Stimulated activated naive B cell treated with anti-CD40 and anti-IgM and Interleukin-4, amounts not matched to agents 10 μg/mL and 1 μg/mL and 100 μg/mL, for 72 hours (primary cell): ENCODE measurements around the gene NSF.
A peak's percentile ranks its signal among the peaks of the same experiment; 100 is the strongest.
"Not testable (repeated sequence)": the region's sequence is repeated elsewhere in the genome, so short reads cannot be mapped to it uniquely, and the experiment has no call there.

Source experiments
- ATAC-seq, 2 donors: fragments of 150-1000 bp; cut with Tn5 transposase; replicated peaks; 2 replicates each; pipeline ENCODE4 v1.10.0; 2021; ENCODE audit warnings: moderate library complexity in 1 of 2
- DNase-seq: peaks from one replicate; pipeline ENCODE4 v3.0.0; 2021
- H3K27ac Mint-ChIP-seq: one replicate; pipeline ENCODE4 v1.8.0; 2022; ENCODE audit warnings: mild to moderate bottlenecking, mixed read lengths
- H3K27me3 Mint-ChIP-seq, 2 donors: one replicate each; pipeline ENCODE4 v1.8.0; 2022; ENCODE audit warnings: mixed read lengths in 2 of 2
- H3K36me3 Mint-ChIP-seq, 2 donors: one replicate each; pipeline ENCODE4 v1.8.0; 2022; ENCODE audit warnings: mixed read lengths in 2 of 2, mild to moderate bottlenecking in 1 of 2
- H3K4me1 Mint-ChIP-seq, 2 donors: one replicate each; pipeline ENCODE4 v1.8.0; 2022; ENCODE audit warnings: mixed read lengths in 2 of 2, mild to moderate bottlenecking in 1 of 2
- H3K4me3 Mint-ChIP-seq, 2 donors: one replicate each; pipeline ENCODE4 v1.8.0; 2022; ENCODE audit warnings: mild to moderate bottlenecking in 2 of 2, mixed read lengths in 2 of 2, moderate library complexity in 1 of 2
- H3K9me3 Mint-ChIP-seq, 2 donors: one replicate each; pipeline ENCODE4 v1.8.0; 2022; ENCODE audit warnings: mixed read lengths in 2 of 2, mild to moderate bottlenecking in 1 of 2

The NSF gene

GRCh38 chr17:46741122-46741730 is 150.8 kb downstream of the NSF start:
- DNase-seq (no peak), ATAC-seq (no peak)
- no peaks in the 10 kb centered on the region for H3K9me3 Mint-ChIP-seq
- peaks cover 48 to 52% of the 10 kb centered on the region in 2 donors for H3K36me3 Mint-ChIP-seq
- H3K27me3 Mint-ChIP-seq = no peaks in the 10 kb centered on the region
- peaks cover 15 to 40% of the 10 kb centered on the region in 2 donors for H3K4me1 Mint-ChIP-seq
- H3K27ac Mint-ChIP-seq = no peak overlapping the region
- no peak overlapping the region for H3K4me3 Mint-ChIP-seq

GRCh38 chr17:46742565-46743270 is 152.2 kb downstream of the NSF start:
- Mint-ChIP-seq H3K27me3 (no peaks in the 10 kb centered on the region), H3K4me1 (peaks cover 7 to 25% of the 10 kb centered on the region in 2 donors), H3K4me3 (no peak overlapping the region), H3K9me3 (no peaks in the 10 kb centered on the region), H3K36me3 (peaks cover 45 to 56% of the 10 kb centered on the region in 2 donors), H3K27ac (no peak overlapping the region)
- DNase-seq (no peak), ATAC-seq (no peak)

DNA sequence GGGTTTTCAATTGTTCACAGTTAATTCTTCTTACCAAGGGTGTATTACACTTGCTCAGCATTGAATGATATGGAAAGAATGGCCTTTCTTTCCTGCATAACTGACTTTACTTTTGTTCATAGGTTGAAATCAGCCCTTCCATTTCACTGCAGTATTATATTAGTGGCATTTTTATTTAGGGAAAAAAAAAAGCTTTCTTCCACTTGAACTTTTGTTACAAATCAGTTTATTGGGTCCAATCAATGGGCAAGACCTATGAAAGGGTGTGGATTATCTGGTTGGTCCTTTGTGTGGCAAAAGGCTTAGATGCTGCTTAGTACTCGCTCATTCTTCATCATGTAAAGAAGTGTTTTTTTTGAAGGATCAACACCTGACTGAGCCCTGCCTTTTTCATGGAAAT is 154.0 kb downstream of the NSF start:
- Mint-ChIP-seq H3K27ac (no peak overlapping the region), H3K9me3 (no peaks in the 10 kb centered on the region), H3K36me3 (peaks cover 47 to 66% of the 10 kb centered on the region in 2 donors), H3K4me3 (no peak overlapping the region), H3K4me1 (peaks cover 17 to 38% of the 10 kb centered on the region in 2 donors), H3K27me3 (no peaks in the 10 kb centered on the region)
- DNase-seq (no peak), ATAC-seq (no peak)

DNA sequence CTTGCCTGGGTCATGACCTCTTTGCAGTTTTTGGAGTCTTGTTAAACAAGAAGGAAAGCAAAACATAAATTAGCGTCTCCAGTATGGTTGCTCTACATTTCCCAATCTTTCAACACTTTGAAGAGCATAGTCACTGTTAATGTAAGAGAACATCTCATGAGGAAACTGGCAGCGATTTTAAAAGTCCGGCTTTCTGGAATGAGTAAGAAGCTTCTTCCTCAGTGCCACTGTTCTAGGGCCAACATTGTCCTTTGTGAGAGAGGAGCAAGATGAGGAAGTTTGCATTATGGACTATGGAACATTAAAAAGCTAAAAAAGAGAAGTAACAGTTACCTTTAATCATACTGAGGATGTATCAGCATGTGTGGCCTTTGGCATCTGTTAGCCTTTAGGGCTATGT is 154.9 kb downstream of the NSF start:
- DNase-seq (no peak), ATAC-seq (no peak)
- no peaks in the 10 kb centered on the region for H3K9me3 Mint-ChIP-seq
- H3K27me3 Mint-ChIP-seq = no peaks in the 10 kb centered on the region
- H3K4me3 Mint-ChIP-seq = no peak overlapping the region
- peaks cover 15 to 41% of the 10 kb centered on the region in 2 donors for H3K4me1 Mint-ChIP-seq
- peaks cover 49 to 68% of the 10 kb centered on the region in 2 donors for H3K36me3 Mint-ChIP-seq
- no peak overlapping the region for H3K27ac Mint-ChIP-seq

- DNase-seq = no peak
- H3K4me1 Mint-ChIP-seq = peaks cover 10 to 18% of the 10 kb centered on the region in 2 donors
- H3K36me3 Mint-ChIP-seq = peaks cover 24 to 63% of the 10 kb centered on the region in 2 donors
- ATAC-seq = no peak
- H3K4me3 Mint-ChIP-seq = no peak overlapping the region
- H3K27ac Mint-ChIP-seq = no peak overlapping the region
- H3K27me3 Mint-ChIP-seq = no peaks in the 10 kb centered on the region
- H3K9me3 Mint-ChIP-seq = no peaks in the 10 kb centered on the region
These were observed 161.0 kb downstream of the NSF start for GRCh38 chr17:46751425-46751824.

GRCh38 chr17:46753776-46754175 is 163.3 kb downstream of the NSF start:
- peaks cover 28 to 53% of the 10 kb centered on the region in 2 donors for H3K36me3 Mint-ChIP-seq
- no peak for ATAC-seq

GRCh38 chr17:46756081-46756735 is 165.7 kb downstream of the NSF start:
- Mint-ChIP-seq H3K27ac (no peak overlapping the region), H3K9me3 (no peaks in the 10 kb centered on the region), H3K4me3 (no peak overlapping the region), H3K36me3 (peaks cover 27 to 50% of the 10 kb centered on the region in 2 donors), H3K27me3 (no peaks in the 10 kb centered on the region), H3K4me1 (no peaks in the 10 kb centered on the region)
- DNase-seq = no peak
- ATAC-seq = no peak

More at GRCh38 chr17:46753776-46754175, 163.3 kb downstream of the NSF start:
- DNase-seq = no peak
- no peak overlapping the region for H3K4me3 Mint-ChIP-seq
- H3K27ac Mint-ChIP-seq = no peak overlapping the region
- peaks cover 3 to 10% of the 10 kb centered on the region in 2 donors for H3K4me1 Mint-ChIP-seq
- no peaks in the 10 kb centered on the region for H3K27me3 Mint-ChIP-seq
- H3K9me3 Mint-ChIP-seq = no peaks in the 10 kb centered on the region

DNA sequence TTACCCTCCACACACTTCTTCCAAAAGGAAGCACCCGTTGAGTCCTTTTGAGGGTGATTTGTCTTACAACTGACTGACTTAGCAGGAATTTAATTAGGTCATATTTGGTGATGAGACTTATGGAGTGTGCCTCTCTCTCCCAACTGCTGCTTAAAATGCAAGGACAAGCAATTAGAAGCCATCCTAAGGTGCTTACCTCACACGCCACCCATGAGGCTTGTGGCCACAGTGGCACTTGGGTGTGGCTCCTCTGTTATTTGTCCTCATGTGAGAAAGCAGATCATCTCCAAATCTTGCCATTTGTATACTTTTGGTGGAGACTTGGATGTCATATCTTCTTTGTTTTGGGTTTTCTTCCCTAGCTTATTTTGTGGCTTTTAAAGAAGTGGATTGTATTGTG is 166.4 kb downstream of the NSF start:
- Mint-ChIP-seq H3K4me1 (no peaks in the 10 kb centered on the region), H3K4me3 (no peak overlapping the region), H3K27ac (no peak overlapping the region), H3K27me3 (no peaks in the 10 kb centered on the region), H3K9me3 (no peaks in the 10 kb centered on the region), H3K36me3 (peaks cover 27 to 50% of the 10 kb centered on the region in 2 donors)
- ATAC-seq (no peak), DNase-seq (no peak)

- H3K4me3 Mint-ChIP-seq, ATAC-seq: not testable (repeated sequence)
These were observed 167.1 kb downstream of the NSF start for GRCh38 chr17:46757588-46757987.

DNA sequence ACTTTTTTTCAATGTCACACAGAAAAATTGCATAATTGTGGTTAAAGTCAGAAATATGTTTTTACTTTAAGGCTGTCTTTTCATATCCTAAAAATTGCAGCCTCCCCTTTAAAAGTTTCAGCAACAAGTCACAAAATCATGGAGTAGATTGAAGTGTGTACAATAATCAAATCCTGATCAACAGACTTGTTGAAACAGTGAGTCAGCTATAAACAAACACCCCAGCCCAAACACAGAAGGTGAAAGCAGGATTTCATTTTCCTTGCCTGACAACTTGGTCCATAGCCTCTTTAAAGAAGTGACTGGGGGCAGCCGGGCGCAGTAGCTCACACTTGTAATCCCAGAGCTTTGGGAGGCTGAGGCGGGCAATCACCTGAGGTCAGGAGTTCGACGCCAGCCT is 168.1 kb downstream of the NSF start:
- Mint-ChIP-seq H3K27me3 (no peaks in the 10 kb centered on the region), H3K27ac (no peak overlapping the region), H3K4me1 (no peaks in the 10 kb centered on the region), H3K36me3 (peaks cover 29 to 39% of the 10 kb centered on the region in 2 donors), H3K4me3 (no peak overlapping the region), H3K9me3 (no peaks in the 10 kb centered on the region)
- DNase-seq (no peak), ATAC-seq (no peak)

More at GRCh38 chr17:46757588-46757987, 167.1 kb downstream of the NSF start:
- not testable (repeated sequence) for H3K4me1 Mint-ChIP-seq, H3K27me3 Mint-ChIP-seq, DNase-seq, H3K27ac Mint-ChIP-seq, H3K9me3 Mint-ChIP-seq
- peaks cover 27 to 45% of the 10 kb centered on the region in 2 donors for H3K36me3 Mint-ChIP-seq

- H3K27me3 Mint-ChIP-seq = no peaks in the 10 kb centered on the region
- ATAC-seq = no peak
- H3K9me3 Mint-ChIP-seq = no peaks in the 10 kb centered on the region
- H3K4me3 Mint-ChIP-seq = no peak overlapping the region
- H3K27ac Mint-ChIP-seq = peak overlapping the region; percentile 61
- peaks cover 29 to 37% of the 10 kb centered on the region in 2 donors for H3K36me3 Mint-ChIP-seq
- H3K4me1 Mint-ChIP-seq = no peaks in the 10 kb centered on the region
- DNase-seq = no peak
These were observed 168.7 kb downstream of the NSF start for GRCh38 chr17:46759141-46759540.

DNA sequence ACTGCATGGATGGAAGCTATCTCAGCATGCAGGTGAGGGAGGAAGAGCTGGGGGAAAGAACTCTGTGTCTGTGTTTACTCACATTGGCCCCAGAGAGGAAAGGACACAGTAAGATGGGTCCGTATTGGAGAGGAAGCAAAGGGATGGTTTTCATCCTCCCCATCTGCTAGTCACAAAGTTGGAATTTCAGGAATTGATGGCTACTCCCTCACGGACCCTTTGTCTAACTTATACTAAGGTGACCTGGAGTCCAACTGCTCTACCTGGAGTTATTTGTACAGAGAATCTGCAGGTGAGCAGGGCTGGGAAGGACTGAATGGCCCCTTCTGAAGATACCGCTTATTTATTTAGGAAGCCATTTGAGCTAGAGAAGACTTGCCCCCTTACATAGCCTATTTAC is 172.9 kb downstream of the NSF start:
- Mint-ChIP-seq H3K4me3 (no peak overlapping the region), H3K27ac (no peak overlapping the region), H3K9me3 (no peaks in the 10 kb centered on the region), H3K27me3 (no peaks in the 10 kb centered on the region), H3K36me3 (peaks cover 10 to 11% of the 10 kb centered on the region in 2 donors), H3K4me1 (no peaks in the 10 kb centered on the region)
- DNase-seq = no peak
- ATAC-seq = no peak

DNA sequence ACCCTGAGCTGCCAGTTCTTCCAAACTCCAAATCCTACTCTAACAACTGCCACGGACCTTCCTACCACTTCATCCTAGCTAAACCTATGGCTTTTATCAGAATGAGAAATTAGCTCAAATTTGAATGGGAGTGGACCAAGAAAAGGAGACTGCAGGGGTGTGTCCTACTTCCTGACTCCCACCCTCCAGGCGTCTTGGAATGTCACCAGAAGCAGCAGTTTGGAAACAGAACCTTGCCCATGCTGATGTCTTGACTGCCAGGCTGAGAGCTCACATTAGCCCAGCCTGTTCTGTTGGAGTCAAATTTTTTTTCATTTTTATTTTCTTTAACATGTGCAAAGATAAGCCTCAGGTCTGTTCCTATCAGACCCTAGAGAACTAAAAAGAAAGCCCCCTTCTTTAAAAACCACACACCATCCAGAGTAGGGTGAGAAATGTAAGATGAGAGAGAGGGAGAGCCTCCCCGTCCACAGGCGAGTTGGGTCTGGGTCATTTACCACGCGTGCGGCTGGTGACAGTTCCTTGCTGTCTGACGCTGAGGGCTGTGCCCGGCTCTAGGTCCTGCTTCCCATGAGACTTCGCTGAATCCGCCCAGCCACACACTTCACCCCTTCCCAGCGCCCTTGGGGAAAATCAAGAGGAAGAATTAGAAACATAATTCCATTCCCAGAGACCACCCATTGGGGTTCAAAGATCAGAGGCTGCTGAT is 173.7 kb downstream of the NSF start:
- peaks cover 7% of the 10 kb centered on the region in 2 donors for H3K36me3 Mint-ChIP-seq
- H3K4me1 Mint-ChIP-seq = peaks cover 0 to under 1% of the 10 kb centered on the region in 2 donors
- ATAC-seq (no peak), DNase-seq (no peak)
- H3K9me3 Mint-ChIP-seq = no peaks in the 10 kb centered on the region
- H3K4me3 Mint-ChIP-seq = no peak overlapping the region
- peak overlapping the region; percentile 3 for H3K27ac Mint-ChIP-seq
- no peaks in the 10 kb centered on the region for H3K27me3 Mint-ChIP-seq

- Mint-ChIP-seq H3K4me3 (no peak overlapping the region), H3K27ac (peak overlapping the region; percentile 3), H3K36me3 (peaks cover under 1 to 3% of the 10 kb centered on the region in 2 donors), H3K27me3 (no peaks in the 10 kb centered on the region), H3K4me1 (peaks cover 3 to 8% of the 10 kb centered on the region in 2 donors), H3K9me3 (no peaks in the 10 kb centered on the region)
- ATAC-seq = no peak
- DNase-seq = no peak
These were observed 174.4 kb downstream of the NSF start for GRCh38 chr17:46764709-46765401.
